ENCODE data around the gene UBTF. TPM values are rescaled to one million over a fixed set of nuclear protein-coding genes. Genes with fewer than 3 reads are reported as not detected.
A peak's percentile ranks its signal among the peaks of the same experiment; 100 is the strongest.

UBTF gene
- total and polyA plus RNA-seq, 9 of the 15 experiments (the other 6 are each of a cell fraction or from before 2014, with no cell fraction given): 1.2 to 113 (median 83.6) TPM

DNA sequence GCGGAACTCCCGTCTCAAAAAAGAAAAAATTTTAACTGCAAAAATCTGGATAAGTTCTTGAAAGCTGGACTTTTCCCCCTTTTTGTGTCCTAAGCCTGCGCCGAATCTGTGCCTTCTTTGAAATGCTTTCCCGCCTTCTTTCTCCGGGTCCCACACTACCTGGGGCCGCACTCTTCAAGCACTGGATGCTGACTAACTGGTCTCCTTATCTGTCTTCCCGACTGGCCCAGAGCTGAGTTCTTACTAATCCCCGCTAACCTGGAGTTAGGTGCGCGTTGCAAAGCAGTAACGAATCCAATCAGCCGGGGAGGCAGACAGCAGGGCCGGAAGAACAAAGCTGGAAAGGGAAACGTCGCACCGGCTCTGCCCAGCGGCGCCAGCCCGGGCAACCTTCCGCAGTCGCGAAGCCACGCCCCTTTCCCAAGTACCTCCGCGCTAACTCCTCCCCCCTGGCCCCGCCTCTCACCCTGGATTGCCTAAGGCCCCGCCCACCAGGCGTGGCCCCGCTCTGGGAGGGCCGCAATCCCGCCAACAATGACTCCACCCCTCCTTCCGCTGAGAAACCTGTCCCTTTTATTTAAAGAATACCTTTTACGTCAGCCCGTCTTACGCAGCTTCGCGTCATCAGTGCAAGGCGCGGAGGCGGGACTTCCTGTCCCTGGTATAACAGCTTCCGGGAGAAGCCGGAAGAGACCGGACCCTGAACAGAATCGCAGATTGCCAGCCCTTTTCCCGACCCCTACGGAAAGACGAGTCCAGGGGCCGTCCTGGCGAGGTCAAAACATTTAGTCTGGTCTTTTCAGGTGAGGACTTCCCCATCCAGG lies 33.0 kb downstream of the UBTF start, which contains the start of gene TMUB2 (continued):
- TF ChIP-seq, protein P1, sequence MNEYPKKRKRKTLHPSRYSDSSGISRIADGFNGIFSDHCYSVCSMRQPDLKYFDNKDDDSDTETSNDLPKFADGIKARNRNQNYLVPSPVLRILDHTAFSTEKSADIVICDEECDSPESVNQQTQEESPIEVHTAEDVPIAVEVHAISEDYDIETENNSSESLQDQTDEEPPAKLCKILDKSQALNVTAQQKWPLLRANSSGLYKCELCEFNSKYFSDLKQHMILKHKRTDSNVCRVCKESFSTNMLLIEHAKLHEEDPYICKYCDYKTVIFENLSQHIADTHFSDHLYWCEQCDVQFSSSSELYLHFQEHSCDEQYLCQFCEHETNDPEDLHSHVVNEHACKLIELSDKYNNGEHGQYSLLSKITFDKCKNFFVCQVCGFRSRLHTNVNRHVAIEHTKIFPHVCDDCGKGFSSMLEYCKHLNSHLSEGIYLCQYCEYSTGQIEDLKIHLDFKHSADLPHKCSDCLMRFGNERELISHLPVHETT (CRISPR knock-in tag; conservative IDR thresholded peaks at IDR 0.05 in 1 of 2, IDR thresholded peaks at IDR 0.05 in 1 of 2): peak in 1 of 2 experiments; percentile 75; a peak in 1 of 4 replicates
- TF ChIP-seq TEAD2 (tag; IDR thresholded peaks at IDR 0.05) (no peak), ZNF668 (CRISPR knock-in tag; IDR thresholded peaks at IDR 0.05) (no peak), TCF7 (IDR thresholded peaks at IDR 0.05; ENCODE audit: borderline replicate concordance) (no peak), CCNT2 (IDR thresholded peaks at IDR 0.05; ENCODE audit: borderline replicate concordance, extremely low read depth, insufficient read length, low read depth, low read length) (peak; percentile 43), RAD21 (CRISPR knock-in tag; conservative IDR thresholded peaks at IDR 0.05 in 1 of 2, IDR thresholded peaks at IDR 0.05 in 1 of 2) (no peak), ARHGAP35 (IDR thresholded peaks at IDR 0.05; ENCODE audit: partially characterized antibody) (no peak), ZNF140 (CRISPR knock-in tag; IDR thresholded peaks at IDR 0.05) (no peak), SRSF3 (IDR thresholded peaks at IDR 0.05; ENCODE audit: insufficient read depth, low read length) (no peak), MEIS2 (IDR thresholded peaks at IDR 0.05; ENCODE audit: partially characterized antibody) (peak; percentile 66), ZNF184 (CRISPR knock-in tag; IDR thresholded peaks at IDR 0.05) (no peak)
- TF ChIP-seq, protein P2, sequence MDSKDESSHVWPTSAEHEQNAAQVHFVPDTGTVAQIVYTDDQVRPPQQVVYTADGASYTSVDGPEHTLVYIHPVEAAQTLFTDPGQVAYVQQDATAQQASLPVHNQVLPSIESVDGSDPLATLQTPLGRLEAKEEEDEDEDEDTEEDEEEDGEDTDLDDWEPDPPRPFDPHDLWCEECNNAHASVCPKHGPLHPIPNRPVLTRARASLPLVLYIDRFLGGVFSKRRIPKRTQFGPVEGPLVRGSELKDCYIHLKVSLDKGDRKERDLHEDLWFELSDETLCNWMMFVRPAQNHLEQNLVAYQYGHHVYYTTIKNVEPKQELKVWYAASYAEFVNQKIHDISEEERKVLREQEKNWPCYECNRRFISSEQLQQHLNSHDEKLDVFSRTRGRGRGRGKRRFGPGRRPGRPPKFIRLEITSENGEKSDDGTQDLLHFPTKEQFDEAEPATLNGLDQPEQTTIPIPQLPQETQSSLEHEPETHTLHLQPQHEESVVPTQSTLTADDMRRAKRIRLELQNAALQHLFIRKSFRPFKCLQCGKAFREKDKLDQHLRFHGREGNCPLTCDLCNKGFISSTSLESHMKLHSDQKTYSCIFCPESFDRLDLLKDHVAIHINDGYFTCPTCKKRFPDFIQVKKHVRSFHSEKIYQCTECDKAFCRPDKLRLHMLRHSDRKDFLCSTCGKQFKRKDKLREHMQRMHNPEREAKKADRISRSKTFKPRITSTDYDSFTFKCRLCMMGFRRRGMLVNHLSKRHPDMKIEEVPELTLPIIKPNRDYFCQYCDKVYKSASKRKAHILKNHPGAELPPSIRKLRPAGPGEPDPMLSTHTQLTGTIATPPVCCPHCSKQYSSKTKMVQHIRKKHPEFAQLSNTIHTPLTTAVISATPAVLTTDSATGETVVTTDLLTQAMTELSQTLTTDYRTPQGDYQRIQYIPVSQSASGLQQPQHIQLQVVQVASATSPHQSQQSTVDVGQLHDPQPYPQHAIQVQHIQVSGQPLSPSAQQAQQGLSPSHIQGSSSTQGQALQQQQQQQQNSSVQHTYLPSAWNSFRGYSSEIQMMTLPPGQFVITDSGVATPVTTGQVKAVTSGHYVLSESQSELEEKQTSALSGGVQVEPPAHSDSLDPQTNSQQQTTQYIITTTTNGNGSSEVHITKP (IDR thresholded peaks at IDR 0.05; ENCODE audit: partially characterized antibody): no peak
- TF ChIP-seq, protein P3, sequence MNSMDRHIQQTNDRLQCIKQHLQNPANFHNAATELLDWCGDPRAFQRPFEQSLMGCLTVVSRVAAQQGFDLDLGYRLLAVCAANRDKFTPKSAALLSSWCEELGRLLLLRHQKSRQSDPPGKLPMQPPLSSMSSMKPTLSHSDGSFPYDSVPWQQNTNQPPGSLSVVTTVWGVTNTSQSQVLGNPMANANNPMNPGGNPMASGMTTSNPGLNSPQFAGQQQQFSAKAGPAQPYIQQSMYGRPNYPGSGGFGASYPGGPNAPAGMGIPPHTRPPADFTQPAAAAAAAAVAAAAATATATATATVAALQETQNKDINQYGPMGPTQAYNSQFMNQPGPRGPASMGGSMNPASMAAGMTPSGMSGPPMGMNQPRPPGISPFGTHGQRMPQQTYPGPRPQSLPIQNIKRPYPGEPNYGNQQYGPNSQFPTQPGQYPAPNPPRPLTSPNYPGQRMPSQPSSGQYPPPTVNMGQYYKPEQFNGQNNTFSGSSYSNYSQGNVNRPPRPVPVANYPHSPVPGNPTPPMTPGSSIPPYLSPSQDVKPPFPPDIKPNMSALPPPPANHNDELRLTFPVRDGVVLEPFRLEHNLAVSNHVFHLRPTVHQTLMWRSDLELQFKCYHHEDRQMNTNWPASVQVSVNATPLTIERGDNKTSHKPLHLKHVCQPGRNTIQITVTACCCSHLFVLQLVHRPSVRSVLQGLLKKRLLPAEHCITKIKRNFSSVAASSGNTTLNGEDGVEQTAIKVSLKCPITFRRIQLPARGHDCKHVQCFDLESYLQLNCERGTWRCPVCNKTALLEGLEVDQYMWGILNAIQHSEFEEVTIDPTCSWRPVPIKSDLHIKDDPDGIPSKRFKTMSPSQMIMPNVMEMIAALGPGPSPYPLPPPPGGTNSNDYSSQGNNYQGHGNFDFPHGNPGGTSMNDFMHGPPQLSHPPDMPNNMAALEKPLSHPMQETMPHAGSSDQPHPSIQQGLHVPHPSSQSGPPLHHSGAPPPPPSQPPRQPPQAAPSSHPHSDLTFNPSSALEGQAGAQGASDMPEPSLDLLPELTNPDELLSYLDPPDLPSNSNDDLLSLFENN (IDR thresholded peaks at IDR 0.05; ENCODE audit: low read depth in 2 of 2, low read length in 2 of 2): peak in 1 of 2 experiments; percentile 30; a peak in 1 of 4 replicates

Data from K562 (cell line).